Common myeloid progenitor, CD34-positive (primary cell): ENCODE results near the gene ANKRD40CL.

ENCODE experiments used
- CTCF ChIA-PET: fragments of 350-600 bp; sonication (Branson Sonifier 250); formaldehyde crosslinking; loops from one replicate; lab custom pipeline; 2021; ENCODE audit warnings: antibody characterized with exemption; lab: Charles Lee
- POLR2A ChIA-PET: fragments of 350-600 bp; sonication (Branson Sonifier 250); formaldehyde crosslinking; loops from one replicate; lab custom pipeline; 2021; ENCODE audit warnings: antibody characterized with exemption; lab: Charles Lee
- DNase-seq, 3 donors: peaks; one replicate each; pipeline versions ENCODE4 v3.0.0 to v3.0.0-alpha.2; 2013
- H3K27ac ChIP-seq, 2 experiments: 1 replicate in 1 of 2; 2 replicates in 1 of 2; pipeline ENCODE4 v1.7.0; 2013; ENCODE audit warnings: inconsistent platforms in 2 of 2, low read length in 2 of 2, mild to moderate bottlenecking in 2 of 2, low read depth in 1 of 2, moderate library complexity in 1 of 2; ENCODE audit not compliant: severe bottlenecking in 2 of 2, insufficient read depth in 1 of 2, poor library complexity in 1 of 2
- H3K27me3 ChIP-seq, 5 experiments: replicated peaks in 2 of 5; 1 replicate in 3 of 5; 2 replicates in 2 of 5; pipeline versions ENCODE4 v1.6.1 to v1.7.0; 2013; ENCODE audit warnings: low read length in 4 of 5, mild to moderate bottlenecking in 2 of 5, moderate library complexity in 2 of 5, inconsistent platforms in 1 of 5; ENCODE audit not compliant: insufficient read depth in 5 of 5, control insufficient read depth in 4 of 5
- H3K36me3 ChIP-seq, 4 experiments: 1 replicate in 2 of 4; 2 replicates in 2 of 4; pipeline versions ENCODE4 v1.6.1 to v1.7.0; 2013; ENCODE audit warnings: low read length in 3 of 4, control low read depth in 1 of 4, mild to moderate bottlenecking in 1 of 4; ENCODE audit not compliant: control insufficient read depth in 4 of 4, insufficient read depth in 4 of 4
- H3K4me1 ChIP-seq, 4 experiments: 1 replicate in 3 of 4; 2 replicates in 1 of 4; pipeline versions ENCODE4 v1.6.1 to v1.7.1; 2013; ENCODE audit warnings: low read length in 3 of 4, mild to moderate bottlenecking in 3 of 4, control low read depth in 1 of 4, inconsistent platforms in 1 of 4, moderate library complexity in 1 of 4; ENCODE audit not compliant: control insufficient read depth in 4 of 4, insufficient read depth in 4 of 4; ENCODE audit errors: control extremely low read depth in 1 of 4
- H3K4me3 ChIP-seq, 7 experiments: 1 replicate in 4 of 7; 2 replicates in 3 of 7; pipeline versions ENCODE4 v1.5.1 to v1.7.0; 2013; ENCODE audit warnings: mild to moderate bottlenecking in 7 of 7, low read length in 6 of 7, moderate library complexity in 6 of 7, inconsistent platforms in 2 of 7, low read depth in 2 of 7, control low read depth in 1 of 7; ENCODE audit not compliant: insufficient read depth in 4 of 7, control insufficient read depth in 1 of 7; ENCODE audit errors: extremely low read depth in 1 of 7
- H3K9me3 ChIP-seq, 5 experiments: 1 replicate in 4 of 5; 2 replicates in 1 of 5; pipeline versions ENCODE4 v1.6.1 to v1.7.1; 2013; ENCODE audit warnings: low read length in 4 of 5, mild to moderate bottlenecking in 2 of 5, inconsistent platforms in 1 of 5, low read depth in 1 of 5, moderate library complexity in 1 of 5; ENCODE audit not compliant: control insufficient read depth in 4 of 5, insufficient read depth in 2 of 5; ENCODE audit errors: control extremely low read depth in 1 of 5
- WGBS: methylation state at CpG from one replicate; pipeline ENCODE4 v1.1.5; 2013; ENCODE audit not compliant: insufficient coverage; 5-methylcytosine and 5-hydroxymethylcytosine counted together

ANKRD40CL gene

DNA sequence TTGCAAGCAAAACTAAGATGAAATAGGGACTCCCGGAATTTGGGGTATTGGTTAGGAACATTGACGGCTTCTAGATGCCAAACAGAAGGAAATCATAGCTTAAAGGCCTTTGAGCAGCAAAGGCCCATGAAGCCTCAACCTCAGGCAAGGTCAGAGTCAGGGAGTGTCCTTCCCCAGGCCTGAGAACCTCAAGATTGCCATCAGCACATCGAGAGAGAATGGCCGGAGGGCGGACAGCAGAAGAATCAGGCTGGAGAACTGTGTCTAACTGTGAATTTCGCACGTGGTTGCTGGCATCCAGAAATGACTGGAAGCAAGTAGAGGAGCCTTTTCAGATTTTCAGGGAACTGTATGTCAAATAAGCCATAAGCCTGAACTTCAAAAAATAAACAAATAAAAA, 24.8 kb upstream of the ANKRD40CL start:
- Histone ChIP-seq H3K9me3 (no peaks in the 10 kb centered on the region), H3K4me3 (no peak overlapping the region), H3K4me1 (peaks cover 0 to 31% (median 17%) of the 10 kb centered on the region in 4 experiments), H3K27me3 (no peaks in the 10 kb centered on the region), H3K27ac (no peak overlapping the region), H3K36me3 (no peaks in the 10 kb centered on the region)
- WGBS: 98% methylated on average over 7 of the region's 7 CpGs
- ChIA-PET CTCF (interaction anchor here (0.6 to 3.6 kb wide), 6 partner anchors 9 to 128 kb away, joined by 3 to 15 read pairs (median 4); no protein-coding TSS in a partner anchor), POLR2A (no interaction called here)
- DNase-seq: no peak

DNA sequence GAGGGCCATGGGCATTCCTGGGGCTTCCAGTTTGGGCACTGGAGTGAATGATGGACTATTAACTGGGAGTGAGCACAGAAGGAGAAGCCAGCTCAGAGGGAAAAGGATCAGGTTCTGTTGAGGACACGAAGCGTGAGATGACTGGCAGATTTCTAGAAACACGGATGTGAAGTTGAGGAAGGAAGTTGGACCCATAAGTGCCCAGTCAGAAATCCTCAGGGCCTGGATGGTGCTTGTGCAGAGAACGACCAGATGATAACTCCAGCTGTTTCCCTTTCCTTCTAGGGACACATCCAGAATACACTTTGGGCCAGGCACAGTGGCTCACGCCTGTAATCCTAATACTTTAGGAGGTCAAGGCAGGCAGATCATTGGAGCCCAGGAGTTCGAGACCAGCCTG, 23.3 kb upstream of the ANKRD40CL start:
- DNase-seq: peak; percentile 39 to 93 (median 87)
- 12% methylated on average over 5 of the region's 6 CpGs for WGBS
- peak overlapping the region in 1 of 7 experiments; percentile 6 for H3K4me3 ChIP-seq
- H3K9me3 ChIP-seq: no peaks in the 10 kb centered on the region
- CTCF ChIA-PET: interaction anchor here (1.1 to 3.6 kb wide), 8 partner anchors 12 to 62 kb away, joined by 3 to 15 read pairs (median 4); no protein-coding TSS in a partner anchor
- H3K4me1 ChIP-seq: peaks cover 0 to 22% (median 12%) of the 10 kb centered on the region in 4 experiments
- POLR2A ChIA-PET: interaction anchor here (0.7 kb wide), 1 partner anchor 300 kb away, joined by 3 read pairs; no protein-coding TSS in a partner anchor
- no peaks in the 10 kb centered on the region for H3K36me3 ChIP-seq
- H3K27ac ChIP-seq: no peak overlapping the region
- no peaks in the 10 kb centered on the region for H3K27me3 ChIP-seq

DNA sequence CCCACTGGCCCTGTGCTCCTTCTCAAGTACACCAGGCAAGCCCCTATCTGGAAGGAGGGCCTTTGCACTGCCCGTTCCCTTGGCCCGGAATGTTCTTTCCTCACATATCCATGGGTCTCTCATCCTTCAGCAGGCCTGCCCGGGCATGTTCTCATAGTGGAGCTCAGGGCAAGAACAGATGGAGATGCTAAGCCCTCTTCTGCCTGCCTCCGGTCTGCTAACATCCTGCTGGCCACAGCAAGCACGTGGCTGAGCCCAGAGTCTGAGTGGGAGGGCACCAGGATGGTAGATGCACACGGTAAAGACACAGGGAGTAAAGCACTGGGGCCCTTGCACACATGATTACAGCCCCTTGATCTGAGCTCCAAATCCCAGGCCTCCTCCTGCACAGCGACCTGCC, 19.8 kb upstream of the ANKRD40CL start:
- no peak overlapping the region for H3K27ac ChIP-seq
- WGBS: 93% methylated on average over 4 of the region's 7 CpGs
- DNase-seq: no peak
- no peaks in the 10 kb centered on the region for H3K9me3 ChIP-seq
- no peaks in the 10 kb centered on the region for H3K36me3 ChIP-seq
- ChIA-PET POLR2A (no interaction called here), CTCF (interaction anchor here (1.4 to 7.3 kb wide), 6 partner anchors 30 to 161 kb away, joined by 3 to 172 read pairs (median 38); no protein-coding TSS in a partner anchor)
- H3K4me3 ChIP-seq: no peak overlapping the region
- H3K27me3 ChIP-seq: no peaks in the 10 kb centered on the region
- peaks cover 0 to 22% (median 12%) of the 10 kb centered on the region in 4 experiments for H3K4me1 ChIP-seq

DNA sequence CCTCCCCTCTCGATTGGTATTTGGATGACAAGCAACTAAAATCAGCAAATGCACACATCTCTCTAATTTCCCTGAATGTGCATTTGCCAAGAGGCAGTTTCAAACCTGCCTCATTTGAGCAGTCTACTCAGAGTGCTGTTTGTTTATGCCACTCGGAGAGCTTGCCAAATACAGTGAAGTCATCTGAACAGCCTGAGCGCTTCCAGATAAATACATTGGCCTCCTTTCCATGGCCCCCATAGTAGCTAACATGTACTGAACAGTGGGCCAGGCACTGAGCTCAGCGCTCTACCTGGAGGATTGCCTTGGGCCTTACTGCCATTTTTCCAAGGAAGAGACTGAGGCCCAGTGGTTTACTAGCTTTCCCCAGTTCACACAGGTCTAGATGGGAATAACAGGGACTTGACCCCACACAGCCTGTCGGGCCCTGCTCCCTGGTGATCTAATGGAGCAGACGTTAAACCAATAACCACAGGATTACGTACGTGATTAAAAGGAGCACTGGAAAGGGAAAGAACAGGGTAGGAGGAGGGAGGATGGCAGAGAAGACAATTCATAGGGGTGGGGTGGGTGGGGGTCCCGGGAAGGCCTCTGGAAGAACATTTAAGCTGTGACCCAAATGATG, 18.7 kb upstream of the ANKRD40CL start:
- ChIA-PET POLR2A (no interaction called here), CTCF (interaction anchor here (0.8 to 7.3 kb wide), 9 partner anchors 10 to 139 kb away, joined by 3 to 172 read pairs (median 15); partner anchors contain the start of gene WFIKKN2)
- no peak overlapping the region for H3K4me3 ChIP-seq

DNA sequence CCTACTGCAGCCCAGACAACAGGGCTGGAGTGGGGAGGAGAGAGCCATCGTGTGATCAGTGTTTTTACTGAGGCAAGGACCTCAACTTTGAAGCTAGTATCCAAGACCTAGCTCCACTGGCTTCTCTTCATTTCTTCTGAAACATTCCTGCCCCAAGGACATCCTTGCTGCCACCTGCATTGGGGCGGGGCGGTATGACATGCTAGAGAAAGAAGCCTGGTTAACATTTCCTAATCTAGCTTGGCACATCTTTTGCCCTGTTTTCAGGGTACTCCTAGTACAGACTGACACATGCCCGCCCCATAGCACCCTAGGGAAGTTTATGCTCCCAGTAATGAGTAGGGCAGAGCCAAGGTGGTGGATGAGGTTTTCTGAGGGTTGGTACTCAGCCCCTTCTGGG, 17.8 kb upstream of the ANKRD40CL start:
- Histone ChIP-seq H3K27me3 (peaks cover 0 to 8% (median 0%) of the 10 kb centered on the region in 5 experiments), H3K36me3 (no peaks in the 10 kb centered on the region), H3K4me1 (peaks cover 0 to 12% (median 4%) of the 10 kb centered on the region in 4 experiments), H3K9me3 (no peaks in the 10 kb centered on the region), H3K27ac (no peak overlapping the region), H3K4me3 (no peak overlapping the region)
- POLR2A ChIA-PET: no interaction called here
- DNase-seq: no peak
- CTCF ChIA-PET: interaction anchor here (0.8 to 7.3 kb wide), 13 partner anchors 11 to 179 kb away, joined by 3 to 172 read pairs (median 8); partner anchors contain the start of gene WFIKKN2
- WGBS: 67% methylated on average over 1 of the region's 4 CpGs

More for the DNA sequence above, 18.7 kb upstream of the ANKRD40CL start:
- peaks cover 0 to 7% (median 0%) of the 10 kb centered on the region in 5 experiments for H3K27me3 ChIP-seq
- DNase-seq: no peak
- H3K36me3 ChIP-seq: no peaks in the 10 kb centered on the region
- peaks cover 0 to 21% (median 13%) of the 10 kb centered on the region in 4 experiments for H3K4me1 ChIP-seq
- no peak overlapping the region for H3K27ac ChIP-seq
- H3K9me3 ChIP-seq: no peaks in the 10 kb centered on the region
- WGBS: 96% methylated on average over 9 of the region's 9 CpGs

DNA sequence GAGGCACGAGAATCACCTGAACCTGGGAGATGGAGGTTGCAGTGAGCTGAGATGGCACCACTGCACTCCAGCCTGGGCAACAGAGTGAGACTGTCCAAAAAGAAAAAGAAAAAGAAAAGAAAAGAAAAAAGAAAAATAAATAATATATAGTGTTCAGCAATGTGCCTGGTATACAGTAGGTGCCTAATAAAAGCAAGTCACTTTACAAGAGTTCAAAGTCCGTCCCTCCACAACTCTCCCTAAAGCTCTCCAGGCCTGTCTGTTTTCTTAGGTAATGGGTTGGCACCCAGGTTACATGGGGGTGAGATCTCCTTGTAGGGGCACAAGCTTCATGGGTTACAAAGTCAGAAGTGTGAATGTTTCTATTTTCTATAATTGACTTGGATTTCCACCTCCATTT, 16.6 kb upstream of the ANKRD40CL start:
- no peak for DNase-seq
- Histone ChIP-seq H3K27ac (no peak overlapping the region), H3K4me1 (peaks cover 0 to 10% (median 3%) of the 10 kb centered on the region in 4 experiments), H3K4me3 (no peak overlapping the region), H3K9me3 (no peaks in the 10 kb centered on the region), H3K36me3 (no peaks in the 10 kb centered on the region), H3K27me3 (peaks cover 0 to 8% (median 0%) of the 10 kb centered on the region in 5 experiments)
- CTCF ChIA-PET: interaction anchor here (0.8 to 7.3 kb wide), 19 partner anchors 8 to 180 kb away, joined by 3 to 172 read pairs (median 9); partner anchors contain the start of genes ANKRD40CL and WFIKKN2
- WGBS: no CpG with 5 or more reads among the region's 2 CpGs
- POLR2A ChIA-PET: no interaction called here
